Duodenal mucosa (tissue), 2 donors: Measurements from ENCODE around the gene RAP1GAP.
"Not testable (repeated sequence)": the region's sequence is repeated elsewhere in the genome, so short reads cannot be mapped to it uniquely, and the experiment has no call there.

Experiments
- H3K27ac ChIP-seq: one replicate; pipeline ENCODE4 v1.7.0; 2013; ENCODE audit warnings: low read depth, low read length
- H3K27me3 ChIP-seq, 2 donors: one replicate each; pipeline ENCODE4 v1.7.0; 2013; ENCODE audit warnings: low read length in 2 of 2, control low read depth in 1 of 2; ENCODE audit not compliant: insufficient read depth in 2 of 2, control insufficient read depth in 1 of 2
- H3K36me3 ChIP-seq, 2 donors: one replicate each; pipeline ENCODE4 v1.7.0; 2013; ENCODE audit warnings: low read length in 2 of 2, control low read depth in 1 of 2; ENCODE audit not compliant: insufficient read depth in 2 of 2, control insufficient read depth in 1 of 2
- H3K4me1 ChIP-seq, 2 donors: one replicate each; pipeline ENCODE4 v1.7.0; 2013; ENCODE audit warnings: low read length in 2 of 2, control low read depth in 1 of 2; ENCODE audit not compliant: insufficient read depth in 2 of 2, control insufficient read depth in 1 of 2
- H3K4me3 ChIP-seq, 2 donors: one replicate each; pipeline ENCODE4 v1.7.0; 2013; ENCODE audit warnings: low read length in 2 of 2, low read depth in 1 of 2
- H3K9ac ChIP-seq, 2 donors: one replicate each; pipeline ENCODE4 v1.7.0; 2013; ENCODE audit warnings: low read length in 2 of 2, low read depth in 1 of 2
- H3K9me3 ChIP-seq, 2 donors: one replicate each; pipeline ENCODE4 v1.7.0; 2013; ENCODE audit warnings: low read length in 2 of 2, control low read depth in 1 of 2; ENCODE audit not compliant: control insufficient read depth in 1 of 2

The RAP1GAP gene

DNA sequence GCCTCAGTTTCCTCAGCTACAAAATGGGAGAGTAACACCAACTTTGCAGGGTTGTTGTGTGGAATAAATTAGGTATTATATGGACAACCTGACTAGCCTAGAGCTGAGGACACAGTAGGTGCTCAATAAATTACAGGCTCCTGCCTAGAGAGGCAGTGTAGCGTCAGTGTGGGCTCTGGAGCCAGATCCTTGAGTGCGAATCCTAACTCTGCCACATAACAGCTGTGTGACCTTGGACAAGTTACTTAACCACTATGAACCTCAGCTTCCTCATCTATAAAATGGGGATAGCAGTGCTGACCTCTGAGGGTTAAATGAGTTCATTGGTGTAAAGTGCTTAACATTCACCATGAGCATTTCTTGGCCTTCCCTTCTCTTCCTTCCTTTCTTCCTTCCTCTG, 33.1 kb downstream of the RAP1GAP start:
- H3K4me3 ChIP-seq: no peak overlapping the region
- H3K27ac ChIP-seq: no peak overlapping the region
- H3K9me3 ChIP-seq: no peaks in the 10 kb centered on the region
- H3K9ac ChIP-seq: no peak overlapping the region
- peaks cover 26 to 30% of the 10 kb centered on the region in 2 donors for H3K4me1 ChIP-seq
- H3K36me3 ChIP-seq: no peaks in the 10 kb centered on the region
- no peaks in the 10 kb centered on the region for H3K27me3 ChIP-seq

DNA sequence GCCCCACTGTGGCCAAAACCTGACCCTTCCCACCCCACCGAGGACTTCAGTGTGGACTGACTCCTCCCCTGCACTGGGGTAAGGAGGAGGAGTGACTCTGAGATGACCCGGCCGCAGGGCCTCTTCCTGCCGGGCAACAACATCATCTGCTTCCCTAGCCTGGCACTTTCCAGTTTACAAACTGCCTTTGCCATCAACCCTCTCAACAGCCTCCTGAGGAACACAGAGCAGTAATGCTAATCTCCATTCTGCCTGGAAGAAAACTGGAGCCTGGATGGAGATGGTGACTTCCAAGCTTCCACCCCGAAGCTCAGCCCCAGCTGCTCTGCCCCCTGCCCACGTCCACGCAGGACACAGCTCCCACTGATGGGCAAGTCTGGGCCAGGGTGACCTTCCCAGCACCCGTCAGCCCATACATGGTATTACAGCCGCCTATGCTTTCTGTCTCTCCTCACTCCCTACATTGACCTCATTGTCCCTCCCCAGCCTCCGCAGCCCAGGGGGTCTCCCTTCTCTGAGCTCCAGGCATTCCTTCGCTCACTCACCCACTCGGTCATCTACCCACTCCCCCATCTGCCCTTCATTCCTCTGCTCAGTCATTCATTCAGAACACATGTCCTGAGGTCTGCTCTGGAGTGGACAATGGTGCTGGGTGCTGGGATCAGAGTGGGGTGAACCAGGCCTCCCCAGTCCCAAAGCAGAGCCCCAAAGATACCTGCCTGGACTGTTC, 34.2 kb downstream of the RAP1GAP start:
- Histone ChIP-seq H3K4me3 (no peak overlapping the region), H3K27me3 (no peaks in the 10 kb centered on the region), H3K9me3 (no peaks in the 10 kb centered on the region), H3K9ac (no peak overlapping the region), H3K36me3 (no peaks in the 10 kb centered on the region), H3K4me1 (peaks cover 26 to 30% of the 10 kb centered on the region in 2 donors), H3K27ac (peak overlapping the region; percentile 36)

DNA sequence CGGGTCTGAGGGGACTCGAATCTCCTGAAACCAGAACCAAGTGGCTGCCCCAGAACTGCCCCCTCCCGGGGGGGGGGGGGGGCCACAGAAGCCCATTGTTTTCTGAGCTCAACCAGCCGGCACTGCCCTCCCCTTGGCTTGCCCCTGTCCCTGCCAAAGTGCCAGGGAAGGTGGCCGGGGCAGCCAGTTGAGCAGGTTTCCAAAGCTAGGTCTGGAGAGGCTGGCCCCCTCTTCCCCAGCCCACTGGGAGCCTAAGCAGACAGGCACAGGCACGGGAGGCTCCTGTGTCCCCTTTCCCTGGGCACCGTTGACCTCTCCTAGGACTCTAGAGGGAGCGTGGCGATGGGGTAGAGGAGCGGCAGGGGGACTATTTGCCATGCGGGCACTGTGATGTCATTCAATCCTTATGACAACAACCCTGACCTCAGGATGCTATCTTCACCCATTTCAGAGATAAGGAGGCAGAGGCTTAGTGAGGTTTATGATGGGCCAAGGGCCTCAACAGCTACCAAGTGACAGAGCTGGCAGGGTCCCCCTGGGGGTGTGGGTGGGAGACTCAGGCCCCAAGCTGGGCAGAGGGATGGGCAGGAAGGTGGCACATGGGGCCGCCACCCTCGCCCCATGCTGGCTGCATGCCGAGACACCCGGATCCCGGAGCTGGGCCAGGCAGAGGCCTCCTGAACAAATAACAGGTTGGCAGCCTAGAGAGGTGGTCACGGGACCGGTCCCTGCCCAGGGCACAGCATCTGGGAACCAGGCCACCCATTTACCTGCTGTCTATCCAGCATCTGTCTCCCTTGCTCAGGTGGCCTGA, 35.0 kb downstream of the RAP1GAP start:
- Histone ChIP-seq H3K9me3 (no peaks in the 10 kb centered on the region), H3K36me3 (no peaks in the 10 kb centered on the region), H3K4me1 (peaks cover 26% of the 10 kb centered on the region in 2 donors), H3K4me3 (no peak overlapping the region), H3K9ac (no peak overlapping the region), H3K27ac (peak overlapping the region; percentile 17), H3K27me3 (no peaks in the 10 kb centered on the region)

DNA sequence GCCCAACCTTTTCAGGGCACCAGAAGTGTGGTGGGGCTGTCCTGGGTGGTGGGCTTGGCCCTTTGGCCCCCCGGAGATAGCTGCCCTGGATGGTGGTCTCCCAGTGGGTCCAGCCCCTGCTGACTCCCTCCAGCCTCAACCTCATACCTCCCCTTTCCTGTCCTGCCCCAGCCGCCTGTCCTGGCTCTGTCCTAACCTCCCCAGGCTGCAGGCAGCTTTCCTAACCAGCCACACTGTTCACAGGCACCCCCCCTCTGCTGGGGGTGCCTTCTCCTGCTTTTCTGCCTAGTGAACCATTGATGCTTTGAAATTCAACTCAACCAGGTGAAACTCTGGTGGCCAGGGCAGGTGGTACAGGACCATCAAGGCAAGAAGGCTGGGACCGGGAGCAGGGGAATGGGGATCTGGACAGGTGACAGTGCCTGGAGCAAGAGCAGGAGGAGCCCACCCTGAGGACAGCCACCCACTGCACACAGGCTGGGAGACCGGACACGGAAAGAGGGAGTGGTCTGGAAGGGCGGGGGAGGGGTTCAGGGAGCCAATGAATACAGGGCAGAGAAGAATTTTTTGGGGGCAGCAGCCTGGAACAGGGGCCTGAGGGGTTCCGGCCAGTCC, 35.9 kb downstream of the RAP1GAP start:
- H3K36me3 ChIP-seq: no peaks in the 10 kb centered on the region
- no peak overlapping the region for H3K27ac ChIP-seq
- no peak overlapping the region for H3K9ac ChIP-seq
- H3K4me3 ChIP-seq: no peak overlapping the region
- H3K4me1 ChIP-seq: peaks cover 16 to 17% of the 10 kb centered on the region in 2 donors
- H3K27me3 ChIP-seq: no peaks in the 10 kb centered on the region
- H3K9me3 ChIP-seq: no peaks in the 10 kb centered on the region

DNA sequence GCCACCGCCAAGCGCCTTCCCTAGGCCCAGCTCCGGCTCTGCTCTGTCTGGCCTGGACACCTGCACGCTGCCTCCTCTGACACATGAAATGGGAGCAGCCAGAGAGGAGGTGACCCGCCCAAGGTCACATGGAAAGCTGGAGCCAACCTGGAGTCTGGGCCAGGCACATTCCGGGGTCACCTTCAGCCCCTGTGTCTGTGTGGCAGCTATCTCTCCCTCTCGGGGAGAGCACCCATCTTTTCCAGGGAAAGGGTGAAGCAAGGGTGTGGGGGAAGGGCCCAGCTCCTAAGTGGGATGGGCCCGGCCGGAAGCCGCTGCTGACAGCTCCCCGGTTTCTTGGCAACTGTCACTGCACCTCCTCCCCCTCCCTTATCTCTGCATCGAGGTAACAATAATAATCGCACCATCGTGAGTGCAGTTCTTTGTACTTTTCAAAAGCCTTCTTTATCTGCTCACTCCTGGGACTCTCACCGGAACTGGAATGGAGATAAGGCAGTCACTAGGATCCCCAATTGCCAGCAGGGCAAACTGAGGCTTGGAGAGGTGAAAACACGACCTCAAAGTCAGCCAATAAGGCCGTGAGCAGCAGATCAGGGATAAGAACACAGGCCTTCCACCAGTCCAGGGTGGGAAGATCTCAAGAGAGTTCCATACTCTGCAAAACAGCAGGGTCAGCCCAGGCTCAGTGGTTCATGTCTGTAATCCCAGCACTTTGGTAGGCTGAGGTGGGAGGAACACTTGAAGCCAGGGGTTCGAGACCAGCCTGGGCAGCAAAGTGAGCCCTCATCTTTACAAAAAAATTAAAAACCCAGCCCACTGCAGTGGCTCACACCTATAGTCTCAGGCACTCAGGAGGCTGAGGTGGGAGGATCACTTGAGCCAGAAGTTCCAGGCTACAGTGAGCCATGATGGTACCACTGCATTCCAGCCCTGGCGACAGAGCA, 36.9 kb downstream of the RAP1GAP start:
- peak overlapping the region; percentile 14 for H3K27ac ChIP-seq
- no peaks in the 10 kb centered on the region for H3K27me3 ChIP-seq
- no peaks in the 10 kb centered on the region for H3K9me3 ChIP-seq
- H3K4me1 ChIP-seq: peaks cover 16 to 17% of the 10 kb centered on the region in 2 donors
- no peaks in the 10 kb centered on the region for H3K36me3 ChIP-seq
- H3K9ac ChIP-seq: no peak overlapping the region
- H3K4me3 ChIP-seq: no peak overlapping the region

DNA sequence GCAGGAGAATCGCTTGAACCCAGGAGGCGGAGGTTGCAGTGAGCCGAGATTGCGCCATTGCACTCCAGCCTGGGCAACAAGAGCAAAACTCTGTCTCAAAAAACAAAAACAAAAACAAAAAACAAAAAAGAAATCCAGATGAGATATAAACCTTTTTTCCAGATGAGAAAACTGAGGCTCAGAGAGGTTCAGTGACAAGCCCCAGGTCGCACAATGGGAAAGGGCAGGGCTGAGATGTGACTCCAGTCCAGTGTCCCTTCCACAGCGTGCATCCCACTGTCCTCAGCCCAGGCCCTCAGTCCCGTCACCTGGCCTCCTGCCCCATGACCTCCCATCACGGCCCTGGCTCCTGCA, 37.6 kb downstream of the RAP1GAP start:
- H3K9me3 ChIP-seq, H3K27me3 ChIP-seq, H3K36me3 ChIP-seq, H3K4me3 ChIP-seq, H3K9ac ChIP-seq: not testable (repeated sequence)
- H3K27ac ChIP-seq: peak overlapping the region; percentile 14
- H3K4me1 ChIP-seq: peaks cover 16 to 17% of the 10 kb centered on the region in 2 donors

DNA sequence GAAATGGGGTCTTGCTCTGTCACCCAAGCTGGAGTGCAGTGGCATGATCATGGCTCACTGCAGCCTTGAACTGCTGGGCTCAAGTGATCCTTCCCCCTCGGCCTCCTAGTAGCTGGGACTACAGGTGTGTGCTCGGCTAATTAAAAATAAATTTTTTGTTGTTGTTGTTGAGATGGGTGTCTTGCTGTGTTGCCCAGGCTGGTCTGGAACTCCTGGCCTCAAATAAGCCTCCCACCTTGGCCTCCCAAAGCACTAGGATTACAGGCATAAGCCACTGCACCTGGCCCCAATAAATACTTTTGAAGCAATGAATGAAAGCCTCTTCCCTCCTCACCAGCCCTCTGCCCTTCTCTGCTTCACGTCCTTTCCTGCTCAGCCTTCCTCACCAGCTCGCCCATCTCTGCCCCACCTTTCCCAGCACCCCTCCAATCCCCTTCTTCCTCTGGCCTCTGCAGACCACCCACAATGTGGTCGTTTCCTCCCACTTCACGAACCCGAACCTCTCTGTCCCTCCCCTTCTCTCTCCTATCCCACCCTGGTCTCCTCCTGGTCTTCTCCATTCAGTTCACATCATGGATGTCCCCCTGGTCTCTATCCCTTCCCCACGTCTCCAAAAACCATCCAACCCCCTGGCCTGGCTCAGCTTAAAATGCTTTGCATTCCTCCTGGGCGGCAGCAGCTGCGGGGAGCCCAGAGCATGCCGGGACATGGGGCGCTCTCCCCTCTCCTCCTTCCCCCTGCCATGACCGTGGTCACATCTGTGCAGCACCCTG, 38.4 kb downstream of the RAP1GAP start:
- no peaks in the 10 kb centered on the region for H3K36me3 ChIP-seq
- H3K27me3 ChIP-seq: no peaks in the 10 kb centered on the region
- H3K4me1 ChIP-seq: peaks cover 16 to 17% of the 10 kb centered on the region in 2 donors
- H3K27ac ChIP-seq: no peak overlapping the region
- no peaks in the 10 kb centered on the region for H3K9me3 ChIP-seq
- no peak overlapping the region for H3K9ac ChIP-seq
- no peak overlapping the region for H3K4me3 ChIP-seq

DNA sequence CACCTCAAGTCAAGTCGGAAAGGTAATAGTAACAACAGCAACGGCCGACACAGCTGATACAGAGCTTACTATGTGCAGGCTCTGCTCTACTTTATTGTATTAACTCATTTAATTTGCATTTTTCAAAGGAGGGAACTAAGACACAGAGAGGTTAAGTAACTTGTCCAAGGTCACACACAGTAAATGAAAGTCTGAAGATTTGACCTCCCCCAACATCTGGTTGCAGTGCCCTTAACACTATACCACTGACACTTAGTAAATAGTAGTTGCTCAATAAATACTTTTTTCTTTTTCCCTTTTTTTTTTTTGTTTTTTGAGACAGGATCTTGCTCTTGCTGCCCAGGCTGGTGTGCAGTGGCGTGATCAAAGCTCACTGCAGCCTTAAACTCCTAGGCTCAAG, 39.2 kb downstream of the RAP1GAP start:
- peaks cover 14 to 17% of the 10 kb centered on the region in 2 donors for H3K4me1 ChIP-seq
- no peaks in the 10 kb centered on the region for H3K36me3 ChIP-seq
- H3K9ac ChIP-seq: no peak overlapping the region
- H3K27ac ChIP-seq: no peak overlapping the region
- H3K4me3 ChIP-seq: no peak overlapping the region
- no peaks in the 10 kb centered on the region for H3K9me3 ChIP-seq
- no peaks in the 10 kb centered on the region for H3K27me3 ChIP-seq

DNA sequence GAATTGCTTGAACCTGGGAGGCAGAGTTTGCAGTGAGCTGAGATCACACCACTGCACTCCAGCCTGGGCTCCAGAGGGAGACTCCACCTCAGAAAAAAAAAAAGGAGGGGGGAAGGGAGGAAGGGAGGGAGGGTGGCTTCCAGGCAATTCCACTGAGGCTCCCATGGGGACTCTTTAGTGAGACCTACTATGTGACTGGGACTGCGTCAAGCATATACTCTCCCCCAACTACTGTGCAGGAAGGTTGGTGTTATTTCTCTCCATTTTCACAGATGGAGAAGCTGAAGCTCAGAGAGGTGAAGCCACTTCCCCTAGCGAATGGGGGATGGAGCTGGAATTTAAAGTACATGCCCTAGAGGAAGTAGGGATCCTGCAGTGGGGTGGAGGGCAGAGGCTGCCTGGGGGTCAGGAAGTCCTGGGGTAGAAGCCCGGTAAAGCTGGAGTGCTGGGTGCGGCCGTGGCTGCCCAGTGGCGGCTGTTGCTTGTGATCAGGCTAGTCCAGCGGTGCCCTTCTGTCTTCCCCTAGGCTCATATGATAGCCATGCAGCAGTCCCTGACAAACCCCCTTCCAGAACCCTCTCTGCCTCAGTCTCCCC, 40.3 kb downstream of the RAP1GAP start:
- Histone ChIP-seq H3K27me3 (no peaks in the 10 kb centered on the region), H3K9me3 (no peaks in the 10 kb centered on the region), H3K9ac (no peak overlapping the region), H3K4me3 (no peak overlapping the region), H3K27ac (no peak overlapping the region), H3K4me1 (peaks cover 16 to 18% of the 10 kb centered on the region in 2 donors), H3K36me3 (no peaks in the 10 kb centered on the region)
